ENCODE measurements around the gene TEX52. TPM values are rescaled to one million over a fixed set of nuclear protein-coding genes. Genes with fewer than 3 reads are reported as not detected.

Gene TEX52
- total RNA-seq (2014; rRNA removed; shearing (Covaris generic)) (0.25 TPM in 1 of 2 replicates, not detected in the other), total RNA-seq (2022) (0.29 TPM in 1 of 2 replicates, not detected in the other), Bru-seq, nascent RNA (percentile 23 among the genes with signal in this experiment), BruChase-seq, experiment 1, labeled RNA remaining after a 6-hour chase (percentile 17 among the genes with signal in this experiment), BruChase-seq, experiment 2, labeled RNA remaining after a 2-hour chase (percentile 25 among the genes with signal in this experiment)
- long read RNA-seq = 0 reads

DNA sequence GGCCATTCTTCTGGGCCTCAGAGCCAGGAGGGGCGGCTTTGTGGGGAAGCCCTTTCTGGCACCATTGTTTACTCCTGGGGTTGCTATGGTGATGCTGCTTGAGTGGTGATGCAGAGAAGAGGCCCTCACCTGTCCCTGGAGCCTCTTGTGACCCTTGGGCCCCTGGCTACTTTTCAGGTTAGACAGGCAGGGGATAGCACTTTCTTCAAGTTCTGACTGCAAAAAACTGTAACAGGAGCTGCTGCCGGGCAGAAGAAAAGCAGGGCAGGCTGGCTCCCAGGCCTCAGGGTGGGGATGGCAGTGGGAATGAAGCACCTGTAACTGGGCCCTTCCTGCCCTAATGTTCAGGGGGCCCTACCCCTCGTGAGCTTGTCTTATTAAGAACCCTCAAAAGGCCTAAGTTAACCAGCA, at the start of gene TEX52:
TEX52 (minus strand) TSS at position 19 of the 411 bp plus-strand sequence; CDS start at position 6, 13 bp downstream.
- DNase-seq (ENCODE audit: low spot score) = no peak
- Histone ChIP-seq H3K27ac (ENCODE audit: low read depth, low read length, poor library complexity, severe bottlenecking) (no peak within 1 kb of the TSS), H3K4me1 (ENCODE audit: insufficient read depth, low read length, poor library complexity, severe bottlenecking) (no peaks in the 10 kb centered on the region), H3K4me2 (ENCODE audit: low read length) (no peak within 1 kb of the TSS), H3K79me2 (ENCODE audit: insufficient read depth, low read depth, low read length) (no peaks in the 10 kb centered on the region), H4K20me1 (ENCODE audit: insufficient read depth, low read length) (no peaks in the 10 kb centered on the region), H3K9me3 (ENCODE audit: low read length) (no peaks in the 10 kb centered on the region), H3K4me3 (ENCODE audit: low read depth, low read length, poor library complexity, severe bottlenecking) (no peak within 1 kb of the TSS), H3K36me3 (ENCODE audit: insufficient read depth, low read length) (peaks cover 72% of the 10 kb centered on the region), H3K9me2 (ENCODE audit: insufficient read depth, low read length) (no peaks in the 10 kb centered on the region), H2AFZ (ENCODE audit: low read length) (no peak within 1 kb of the TSS)
- POLR2A ChIA-PET = no interaction called here
- CTCF ChIA-PET (ENCODE audit: unreplicated experiment) = no interaction called here
- no peak for TF ChIP-seq EZH2phosphoT487 (IDR thresholded peaks at IDR 0.05; ENCODE audit: borderline replicate concordance, low read depth, low read length)
- BruUV-seq (replicated peaks) = no TSS peak
- intact Hi-C loops (cut with micrococcal nuclease; ENCODE audit: unreplicated experiment) = no loop called here

DNA sequence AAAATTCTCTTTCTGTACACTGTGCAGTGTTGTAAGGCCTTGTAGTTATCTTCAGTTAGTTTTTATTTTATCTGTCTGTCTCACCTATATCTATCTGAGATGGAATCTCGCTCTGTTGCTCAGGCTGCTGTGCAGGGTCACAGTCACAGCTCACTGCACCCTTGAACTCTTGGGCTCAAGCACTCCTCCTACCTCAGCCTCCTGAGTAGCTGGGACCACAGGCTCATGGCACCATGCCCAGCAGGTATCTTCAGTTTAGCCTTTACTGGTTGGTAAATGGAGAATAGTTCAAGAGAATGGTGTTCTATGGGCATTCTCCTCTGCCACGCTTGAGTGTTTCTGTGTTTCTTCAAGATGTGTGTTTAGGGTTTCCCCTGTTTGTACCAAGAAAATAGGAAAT, 47.4 kb upstream of the TEX52 start:
- DNase-seq (ENCODE audit: low spot score) = no peak
- H3K36me3 ChIP-seq (ENCODE audit: insufficient read depth, low read length) = no peaks in the 10 kb centered on the region
- no peaks in the 10 kb centered on the region for H4K20me1 ChIP-seq (ENCODE audit: insufficient read depth, low read length)
- H2AFZ ChIP-seq (ENCODE audit: low read length) = no peak overlapping the region
- ChIA-PET POLR2A (no interaction called here), CTCF (ENCODE audit: unreplicated experiment) (no interaction called here)
- no peak overlapping the region for H3K4me2 ChIP-seq (ENCODE audit: low read length)
- no peaks in the 10 kb centered on the region for H3K4me1 ChIP-seq (ENCODE audit: insufficient read depth, low read length, poor library complexity, severe bottlenecking)
- H3K27ac ChIP-seq (ENCODE audit: low read depth, low read length, poor library complexity, severe bottlenecking) = no peak overlapping the region
- no peaks in the 10 kb centered on the region for H3K79me2 ChIP-seq (ENCODE audit: insufficient read depth, low read depth, low read length)
- no TSS peak for BruUV-seq (replicated peaks)
- no peak for TF ChIP-seq EZH2phosphoT487 (IDR thresholded peaks at IDR 0.05; ENCODE audit: borderline replicate concordance, low read depth, low read length)
- intact Hi-C loops (cut with micrococcal nuclease; ENCODE audit: unreplicated experiment) = no loop called here
- no peaks in the 10 kb centered on the region for H3K9me3 ChIP-seq (ENCODE audit: low read length)
- H3K9me2 ChIP-seq (ENCODE audit: insufficient read depth, low read length) = no peaks in the 10 kb centered on the region
- no peak overlapping the region for H3K4me3 ChIP-seq (ENCODE audit: low read depth, low read length, poor library complexity, severe bottlenecking)

DNA sequence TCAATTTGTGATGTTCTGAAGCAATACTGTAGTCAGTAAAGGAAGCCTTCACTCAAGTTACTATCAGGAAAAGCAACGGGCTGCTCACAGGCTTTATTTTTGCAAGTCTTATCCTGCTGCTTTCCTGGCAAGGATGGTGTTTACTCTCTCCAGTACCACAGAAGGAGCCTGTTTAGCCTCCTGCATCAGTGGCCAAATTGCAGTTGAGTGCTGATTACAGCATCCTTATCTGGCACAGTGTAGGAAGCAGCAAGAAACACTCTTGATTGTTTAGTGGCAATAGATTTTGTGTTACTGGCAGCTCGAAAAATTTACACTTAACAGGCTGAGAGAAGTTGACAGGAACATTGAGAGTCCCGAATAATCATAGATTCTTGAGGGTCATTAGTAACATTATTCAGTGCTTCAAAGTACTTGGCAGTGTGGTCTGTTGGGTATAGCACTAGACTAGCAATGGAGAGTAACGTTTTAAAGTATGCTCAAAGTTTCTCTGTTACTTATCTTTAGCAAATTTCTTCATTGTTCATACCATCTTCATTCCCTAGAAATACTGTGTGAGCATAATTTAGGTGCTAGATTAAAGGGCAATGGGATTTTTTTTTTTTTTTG, 45.5 kb upstream of the TEX52 start:
- Histone ChIP-seq H3K27ac (ENCODE audit: low read depth, low read length, poor library complexity, severe bottlenecking) (no peak overlapping the region), H3K36me3 (ENCODE audit: insufficient read depth, low read length) (no peaks in the 10 kb centered on the region), H3K4me1 (ENCODE audit: insufficient read depth, low read length, poor library complexity, severe bottlenecking) (no peaks in the 10 kb centered on the region), H3K9me3 (ENCODE audit: low read length) (no peaks in the 10 kb centered on the region), H3K79me2 (ENCODE audit: insufficient read depth, low read depth, low read length) (no peaks in the 10 kb centered on the region), H3K4me2 (ENCODE audit: low read length) (no peak overlapping the region), H3K4me3 (ENCODE audit: low read depth, low read length, poor library complexity, severe bottlenecking) (no peak overlapping the region), H4K20me1 (ENCODE audit: insufficient read depth, low read length) (no peaks in the 10 kb centered on the region), H3K9me2 (ENCODE audit: insufficient read depth, low read length) (no peaks in the 10 kb centered on the region), H2AFZ (ENCODE audit: low read length) (no peak overlapping the region)
- intact Hi-C loops (cut with micrococcal nuclease; ENCODE audit: unreplicated experiment) = no loop called here
- no peak for DNase-seq (ENCODE audit: low spot score)
- no TSS peak for BruUV-seq (replicated peaks)
- CTCF ChIA-PET (ENCODE audit: unreplicated experiment) = no interaction called here
- POLR2A ChIA-PET = no interaction called here
- no peak for TF ChIP-seq EZH2phosphoT487 (IDR thresholded peaks at IDR 0.05; ENCODE audit: borderline replicate concordance, low read depth, low read length)
- TF ChIP-seq, protein P1, sequence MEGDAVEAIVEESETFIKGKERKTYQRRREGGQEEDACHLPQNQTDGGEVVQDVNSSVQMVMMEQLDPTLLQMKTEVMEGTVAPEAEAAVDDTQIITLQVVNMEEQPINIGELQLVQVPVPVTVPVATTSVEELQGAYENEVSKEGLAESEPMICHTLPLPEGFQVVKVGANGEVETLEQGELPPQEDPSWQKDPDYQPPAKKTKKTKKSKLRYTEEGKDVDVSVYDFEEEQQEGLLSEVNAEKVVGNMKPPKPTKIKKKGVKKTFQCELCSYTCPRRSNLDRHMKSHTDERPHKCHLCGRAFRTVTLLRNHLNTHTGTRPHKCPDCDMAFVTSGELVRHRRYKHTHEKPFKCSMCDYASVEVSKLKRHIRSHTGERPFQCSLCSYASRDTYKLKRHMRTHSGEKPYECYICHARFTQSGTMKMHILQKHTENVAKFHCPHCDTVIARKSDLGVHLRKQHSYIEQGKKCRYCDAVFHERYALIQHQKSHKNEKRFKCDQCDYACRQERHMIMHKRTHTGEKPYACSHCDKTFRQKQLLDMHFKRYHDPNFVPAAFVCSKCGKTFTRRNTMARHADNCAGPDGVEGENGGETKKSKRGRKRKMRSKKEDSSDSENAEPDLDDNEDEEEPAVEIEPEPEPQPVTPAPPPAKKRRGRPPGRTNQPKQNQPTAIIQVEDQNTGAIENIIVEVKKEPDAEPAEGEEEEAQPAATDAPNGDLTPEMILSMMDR (conservative IDR thresholded peaks at IDR 0.05; ENCODE audit: low read length) = no peak

All from OCI-LY7 (cell line).